Fibroblast of lung (primary cell): ENCODE data around the gene WDR54. TPM values are rescaled to one million over a fixed set of nuclear protein-coding genes. Genes with fewer than 3 reads are reported as not detected.
A peak's percentile ranks its signal among the peaks of the same experiment; 100 is the strongest.

Experiments used
- DNase-seq, 2 donors: peaks; one replicate each; pipeline versions ENCODE4 v3.0.0 to v3.0.0-alpha.2; 2010; ENCODE audit warnings: low read depth in 2 of 2
- H2AFZ ChIP-seq: 2 replicates; pipeline ENCODE4 v1.5.1; 2012; ENCODE audit warnings: low read length, control low read depth, inconsistent platforms
- H3K27ac ChIP-seq: 2 replicates; pipeline ENCODE4 v1.5.1; 2011; ENCODE audit warnings: low read length, control low read depth; ENCODE audit not compliant: insufficient read depth
- H3K27me3 ChIP-seq: 2 replicates; pipeline ENCODE4 v1.5.1; 2011; ENCODE audit warnings: mild to moderate bottlenecking, low read length; ENCODE audit not compliant: control insufficient read depth, insufficient read depth
- H3K36me3 ChIP-seq: 2 replicates; pipeline ENCODE4 v1.5.1; 2011; ENCODE audit warnings: low read length; ENCODE audit not compliant: control insufficient read depth, insufficient read depth
- H3K4me1 ChIP-seq: 2 replicates; pipeline ENCODE4 v1.5.1; 2011; ENCODE audit warnings: low read length; ENCODE audit not compliant: control insufficient read depth, insufficient read depth; ENCODE audit errors: extremely low read depth
- H3K4me2 ChIP-seq: 2 replicates; pipeline ENCODE4 v1.5.1; 2011; ENCODE audit warnings: low read length, control low read depth; ENCODE audit not compliant: insufficient read depth; ENCODE audit errors: extremely low read depth
- H3K4me3 ChIP-seq, 4 experiments: fragments of 200-600 bp in 1 of 4; sonication (generic) in 1 of 4; replicated peaks in 1 of 4; 2 replicates each; pipeline ENCODE4 v1.5.1; 2011 to 2016; ENCODE audit warnings: low read length in 4 of 4, low read depth in 3 of 4, mild to moderate bottlenecking in 3 of 4, control low read depth in 2 of 4, inconsistent platforms in 1 of 4, mixed read lengths in 1 of 4; ENCODE audit not compliant: insufficient read depth in 1 of 4; ENCODE audit errors: control extremely low read depth in 1 of 4
- H3K79me2 ChIP-seq: 2 replicates; pipeline ENCODE4 v1.5.1; 2012; ENCODE audit warnings: mild to moderate bottlenecking, low read length, inconsistent platforms; ENCODE audit not compliant: control insufficient read depth, insufficient read depth
- H3K9ac ChIP-seq: 2 replicates; pipeline ENCODE4 v1.5.1; 2011; ENCODE audit warnings: mild to moderate bottlenecking, low read length, control low read depth; ENCODE audit not compliant: insufficient read depth
- H3K9me3 ChIP-seq: 2 replicates; pipeline ENCODE4 v1.5.1; 2012; ENCODE audit warnings: low read depth, low read length; ENCODE audit not compliant: control insufficient read depth, insufficient read depth
- H4K20me1 ChIP-seq: 2 replicates; pipeline ENCODE4 v1.5.1; 2011; ENCODE audit warnings: low read length; ENCODE audit not compliant: control insufficient read depth, insufficient read depth; ENCODE audit errors: extremely low read depth
- EZH2 ChIP-seq: IDR thresholded peaks from 2 replicates; pipeline ENCODE4 v1.5.1; 2012; ENCODE audit warnings: low read length, control low read depth, mild to moderate bottlenecking; ENCODE audit errors: missing control alignments
- polyA minus RNA-seq: library from RNA; depleted of rRNA, polyadenylated mRNA; stranded (reverse); fragments of >200 nt; gene quantifications from 2 replicates; pipeline ENCODE4 v1.2.3, GENCODE V29; 2011; ENCODE audit warnings: low replicate concordance
- polyA plus RNA-seq, 2 donors: library from polyadenylated mRNA; depleted of rRNA in 1 of 2; stranded (reverse) in 1 of 2; unstranded in 1 of 2; fragments of >200 nt; gene quantifications; 2 replicates each; pipeline ENCODE4 v1.2.1, GENCODE V29; 2011 to 2012; ENCODE audit warnings: missing spikeins in 1 of 2
- total RNA-seq: library from RNA; depleted of rRNA; stranded (reverse); fragments of >200 nt; gene quantifications from 2 replicates; pipeline ENCODE4 v1.2.1, GENCODE V29; 2014
- TF ChIP-seq, protein P1 (sequence below), 2 donors: IDR thresholded peaks in 1 of 2; conservative IDR thresholded peaks in 1 of 2; 1 replicate in 1 of 2; 2 replicates in 1 of 2; pipeline ENCODE4 v1.5.1; 2011 to 2012; ENCODE audit warnings: low read length in 2 of 2, control low read depth in 1 of 2, inconsistent platforms in 1 of 2, low read depth in 1 of 2, mild to moderate bottlenecking in 1 of 2

WDR54 gene, protein sequence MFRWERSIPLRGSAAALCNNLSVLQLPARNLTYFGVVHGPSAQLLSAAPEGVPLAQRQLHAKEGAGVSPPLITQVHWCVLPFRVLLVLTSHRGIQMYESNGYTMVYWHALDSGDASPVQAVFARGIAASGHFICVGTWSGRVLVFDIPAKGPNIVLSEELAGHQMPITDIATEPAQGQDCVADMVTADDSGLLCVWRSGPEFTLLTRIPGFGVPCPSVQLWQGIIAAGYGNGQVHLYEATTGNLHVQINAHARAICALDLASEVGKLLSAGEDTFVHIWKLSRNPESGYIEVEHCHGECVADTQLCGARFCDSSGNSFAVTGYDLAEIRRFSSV
- total RNA-seq (23.9 and 27.1 TPM in 2 replicates), polyA plus RNA-seq (24.3 and 34.0 TPM in 2 replicates), polyA minus RNA-seq (78.8 and 104 TPM in 2 replicates)
- polyA plus RNA-seq (2012), result 32.9 and 48.2 TPM in 2 replicates

DNA sequence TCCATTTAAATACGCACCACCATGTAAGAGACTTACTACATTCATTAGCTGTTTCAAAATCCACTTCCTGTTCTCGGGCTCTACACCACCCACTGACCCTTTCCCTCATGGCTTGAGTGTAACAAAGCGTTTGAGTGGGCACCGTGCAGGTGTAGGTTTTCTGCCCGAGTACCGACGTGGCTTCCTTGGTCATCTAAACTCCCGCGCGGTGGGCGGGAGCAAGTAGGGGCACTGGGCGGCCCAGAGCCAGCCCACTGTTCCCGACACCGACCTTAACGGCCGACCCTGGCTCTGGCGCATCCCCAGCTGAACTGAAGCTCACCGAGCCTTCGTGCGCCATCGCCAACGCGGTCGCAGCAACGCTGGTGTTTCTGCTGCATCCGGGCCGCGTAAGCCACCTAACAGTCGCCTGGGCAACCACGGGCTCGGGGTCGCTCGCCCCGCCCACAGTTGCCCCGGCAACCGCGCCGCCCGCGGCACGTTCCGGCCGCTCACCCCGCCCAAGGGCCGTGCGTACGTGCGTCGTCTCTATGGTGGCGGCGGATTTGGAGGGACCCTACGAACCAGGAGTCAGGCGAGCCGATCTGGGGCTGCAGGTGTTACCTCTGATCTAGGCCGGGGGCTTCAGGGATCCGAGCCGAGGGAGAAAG lies at the start of gene WDR54, which contains the start of gene C2orf81:
Gene WDR54, plus strand, starts transcription at position 510 of the 650 bp plus-strand sequence. CDS start 424 bp downstream, outside the sequence.
Gene C2orf81, minus strand, starts transcription at position 399 of the 650 bp plus-strand sequence. Its CDS starts 59 bp downstream, at position 340.
- H4K20me1 ChIP-seq, result no peaks in the 10 kb centered on the region
- TF ChIP-seq EZH2, result no peak
- TF ChIP-seq, protein P1, sequence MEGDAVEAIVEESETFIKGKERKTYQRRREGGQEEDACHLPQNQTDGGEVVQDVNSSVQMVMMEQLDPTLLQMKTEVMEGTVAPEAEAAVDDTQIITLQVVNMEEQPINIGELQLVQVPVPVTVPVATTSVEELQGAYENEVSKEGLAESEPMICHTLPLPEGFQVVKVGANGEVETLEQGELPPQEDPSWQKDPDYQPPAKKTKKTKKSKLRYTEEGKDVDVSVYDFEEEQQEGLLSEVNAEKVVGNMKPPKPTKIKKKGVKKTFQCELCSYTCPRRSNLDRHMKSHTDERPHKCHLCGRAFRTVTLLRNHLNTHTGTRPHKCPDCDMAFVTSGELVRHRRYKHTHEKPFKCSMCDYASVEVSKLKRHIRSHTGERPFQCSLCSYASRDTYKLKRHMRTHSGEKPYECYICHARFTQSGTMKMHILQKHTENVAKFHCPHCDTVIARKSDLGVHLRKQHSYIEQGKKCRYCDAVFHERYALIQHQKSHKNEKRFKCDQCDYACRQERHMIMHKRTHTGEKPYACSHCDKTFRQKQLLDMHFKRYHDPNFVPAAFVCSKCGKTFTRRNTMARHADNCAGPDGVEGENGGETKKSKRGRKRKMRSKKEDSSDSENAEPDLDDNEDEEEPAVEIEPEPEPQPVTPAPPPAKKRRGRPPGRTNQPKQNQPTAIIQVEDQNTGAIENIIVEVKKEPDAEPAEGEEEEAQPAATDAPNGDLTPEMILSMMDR (conservative IDR thresholded peaks at IDR 0.05 in 1 of 2, IDR thresholded peaks at IDR 0.05 in 1 of 2; ENCODE audit: low read depth in 1 of 2, low read length in 2 of 2), result no peak
- DNase-seq, result peak; percentile 80 to 81
- peak within 1 kb of the TSS; percentile 95 for H3K27ac ChIP-seq
- H2AFZ ChIP-seq, result peak within 1 kb of the TSS; percentile 92
- H3K79me2 ChIP-seq, result no peaks in the 10 kb centered on the region
- H3K27me3 ChIP-seq, result no peaks in the 10 kb centered on the region
- H3K4me1 ChIP-seq, result peaks cover 2% of the 10 kb centered on the region
- H3K36me3 ChIP-seq, result peaks cover 3% of the 10 kb centered on the region
- peak within 1 kb of the TSS; percentile 90 for H3K4me2 ChIP-seq
- peak within 1 kb of the TSS; percentile 84 to 94 (median 90) for H3K4me3 ChIP-seq
- no peaks in the 10 kb centered on the region for H3K9me3 ChIP-seq
- H3K9ac ChIP-seq, result peak within 1 kb of the TSS; percentile 78

DNA sequence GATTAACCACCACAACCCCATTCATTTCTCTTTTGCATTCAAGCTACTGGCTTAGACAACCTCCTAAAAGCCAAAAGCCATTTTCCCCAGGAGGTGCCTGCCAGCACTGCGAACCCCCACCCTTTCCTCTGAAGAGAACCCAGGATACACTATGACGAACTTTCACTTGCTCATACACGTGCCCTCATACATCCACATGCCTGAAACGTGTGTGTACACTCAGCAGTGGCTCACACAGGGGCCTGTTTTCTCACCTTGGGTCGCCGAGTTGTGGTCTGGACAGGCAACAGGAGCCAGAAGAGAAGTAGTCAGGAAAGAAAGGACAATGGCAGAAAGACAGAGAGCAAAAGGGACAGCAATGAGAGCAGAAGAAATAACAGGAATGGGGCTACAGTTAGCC lies 48.9 kb upstream of the WDR54 start:
- H3K4me3 ChIP-seq, result no peak overlapping the region
- DNase-seq, result no peak
- no peak for TF ChIP-seq EZH2
- TF ChIP-seq, protein P1 (conservative IDR thresholded peaks at IDR 0.05 in 1 of 2, IDR thresholded peaks at IDR 0.05 in 1 of 2; ENCODE audit: low read depth in 1 of 2, low read length in 2 of 2), result no peak
- H2AFZ ChIP-seq, result no peak overlapping the region
- H4K20me1 ChIP-seq, result no peaks in the 10 kb centered on the region
- no peak overlapping the region for H3K27ac ChIP-seq
- H3K9ac ChIP-seq, result no peak overlapping the region
- H3K79me2 ChIP-seq, result peaks cover 6% of the 10 kb centered on the region
- H3K4me2 ChIP-seq, result no peak overlapping the region
- H3K36me3 ChIP-seq, result peaks cover 21% of the 10 kb centered on the region
- H3K27me3 ChIP-seq, result no peaks in the 10 kb centered on the region
- peaks cover 3% of the 10 kb centered on the region for H3K4me1 ChIP-seq
- no peaks in the 10 kb centered on the region for H3K9me3 ChIP-seq

DNA sequence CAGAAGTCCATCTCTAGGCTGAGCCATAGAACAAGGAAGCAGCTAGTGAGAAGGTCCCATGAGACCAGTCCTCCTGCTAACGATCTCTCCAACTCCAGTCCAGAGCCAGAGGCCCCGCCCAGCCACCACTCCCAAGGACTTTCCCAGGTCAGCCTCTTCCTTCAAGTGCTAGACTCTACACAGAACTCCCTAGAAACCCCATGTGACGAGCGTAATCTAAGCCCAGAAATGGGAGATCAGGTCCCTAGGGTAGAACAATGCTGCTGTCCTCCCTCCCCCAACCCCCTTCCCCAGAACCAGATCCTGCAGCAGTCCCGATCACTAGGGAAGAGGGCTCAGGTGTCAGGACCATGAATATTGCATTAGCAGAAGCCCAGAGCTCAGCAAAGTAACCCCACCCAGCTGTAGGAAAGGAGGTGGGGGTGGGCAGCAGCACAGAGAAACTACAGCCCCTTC lies 48.3 kb upstream of the WDR54 start:
- no peak overlapping the region for H2AFZ ChIP-seq
- peaks cover 19% of the 10 kb centered on the region for H3K36me3 ChIP-seq
- TF ChIP-seq, protein P1 (conservative IDR thresholded peaks at IDR 0.05 in 1 of 2, IDR thresholded peaks at IDR 0.05 in 1 of 2; ENCODE audit: low read depth in 1 of 2, low read length in 2 of 2), result no peak
- TF ChIP-seq EZH2, result no peak
- no peaks in the 10 kb centered on the region for H3K27me3 ChIP-seq
- no peak overlapping the region for H3K9ac ChIP-seq
- H3K9me3 ChIP-seq, result no peaks in the 10 kb centered on the region
- H3K4me1 ChIP-seq, result peaks cover 3% of the 10 kb centered on the region
- H3K79me2 ChIP-seq, result peaks cover 9% of the 10 kb centered on the region
- no peak overlapping the region for H3K27ac ChIP-seq
- no peaks in the 10 kb centered on the region for H4K20me1 ChIP-seq
- H3K4me2 ChIP-seq, result no peak overlapping the region
- no peak for DNase-seq
- H3K4me3 ChIP-seq, result no peak overlapping the region
